HG03066 (cell line): ENCODE measurements around the gene LYZL4.

Experiments used
- ATAC-seq: cut with Tn5 transposase; IDR thresholded peaks from one replicate; pipeline ENCODE4 v1.9.1; 2021; ENCODE audit warnings: low read depth; ENCODE audit not compliant: unreplicated experiment

The LYZL4 gene, protein sequence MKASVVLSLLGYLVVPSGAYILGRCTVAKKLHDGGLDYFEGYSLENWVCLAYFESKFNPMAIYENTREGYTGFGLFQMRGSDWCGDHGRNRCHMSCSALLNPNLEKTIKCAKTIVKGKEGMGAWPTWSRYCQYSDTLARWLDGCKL

GRCh38 chr3:42410370-42411131 is at the start of gene LYZL4:
Gene LYZL4, minus strand, starts transcription at chr3:42410610. Its CDS starts 3,359 bp downstream, at chr3:42407251.
- no peak for ATAC-seq

DNA sequence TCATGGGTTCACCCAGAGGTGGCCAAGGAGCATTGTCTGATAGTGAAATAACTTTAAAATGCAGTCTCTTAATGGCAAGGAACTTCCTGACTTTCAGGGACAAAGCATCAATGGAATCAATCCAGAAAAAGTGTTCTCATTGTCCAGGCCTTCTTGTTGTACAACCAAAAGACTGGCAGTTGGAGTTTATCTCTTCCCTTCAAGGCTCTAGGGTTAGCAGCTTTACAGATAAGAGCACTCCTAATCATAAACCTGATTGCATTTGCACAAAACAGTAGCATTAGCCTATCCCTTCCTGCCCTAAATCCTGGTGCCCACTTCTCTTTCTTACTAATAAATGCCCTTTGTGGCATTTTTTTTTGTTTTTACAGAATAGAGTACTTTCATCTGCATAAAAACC is 48.7 kb upstream of the LYZL4 start:
- no peak for ATAC-seq

GRCh38 chr3:42456211-42456610 is 45.8 kb upstream of the LYZL4 start:
- ATAC-seq: no peak

DNA sequence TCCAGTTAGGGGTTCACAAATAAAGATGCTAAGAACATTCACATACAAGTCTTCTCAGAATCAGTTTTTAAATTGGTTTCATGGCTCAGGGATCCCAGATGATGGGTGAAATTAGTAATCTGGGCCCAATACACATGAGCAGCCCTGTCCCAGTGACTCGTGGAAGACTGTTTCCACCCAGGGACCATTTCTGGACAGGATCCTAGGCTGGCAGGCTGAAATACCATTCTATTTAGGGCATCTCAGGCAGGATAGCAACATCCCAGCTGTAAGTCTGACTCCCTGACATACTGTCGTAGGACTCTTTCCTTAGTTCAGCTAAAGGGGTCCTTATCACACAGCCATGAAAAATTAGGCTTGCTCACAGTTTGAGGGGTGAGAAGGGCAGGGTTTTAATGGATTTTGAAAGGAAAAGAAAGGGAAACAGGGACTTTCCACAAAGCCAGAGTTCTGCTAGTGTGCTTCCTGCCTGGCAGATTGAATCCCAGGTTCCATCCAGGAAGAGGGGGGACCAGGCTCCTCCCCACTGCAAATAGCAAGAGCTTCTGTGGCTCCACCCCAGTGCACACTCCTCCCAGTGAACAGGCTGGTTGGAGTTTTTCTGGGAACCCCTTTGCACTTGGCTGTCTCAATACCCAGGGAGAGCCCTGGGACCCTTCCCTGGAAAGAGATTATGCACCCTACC is 41.3 kb upstream of the LYZL4 start:
- no peak for ATAC-seq

DNA sequence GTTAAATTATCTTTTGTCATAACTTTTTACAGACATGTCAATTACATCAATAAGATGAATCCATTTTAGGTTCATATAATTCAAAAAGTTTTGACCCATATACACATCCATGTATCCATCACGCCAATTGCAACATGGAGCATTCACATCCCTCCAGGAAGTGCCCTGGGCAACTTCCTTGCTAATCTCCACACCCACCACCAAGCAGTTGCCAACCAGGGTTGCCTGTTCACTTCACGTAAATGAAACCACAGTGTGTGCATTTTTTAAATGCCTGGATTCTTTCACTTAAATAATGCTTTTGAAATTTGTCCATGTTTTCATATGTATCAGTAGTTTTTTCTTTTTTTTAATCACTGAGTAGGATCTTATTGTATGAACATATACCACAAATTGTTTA is 40.7 kb upstream of the LYZL4 start:
- no peak for ATAC-seq

DNA sequence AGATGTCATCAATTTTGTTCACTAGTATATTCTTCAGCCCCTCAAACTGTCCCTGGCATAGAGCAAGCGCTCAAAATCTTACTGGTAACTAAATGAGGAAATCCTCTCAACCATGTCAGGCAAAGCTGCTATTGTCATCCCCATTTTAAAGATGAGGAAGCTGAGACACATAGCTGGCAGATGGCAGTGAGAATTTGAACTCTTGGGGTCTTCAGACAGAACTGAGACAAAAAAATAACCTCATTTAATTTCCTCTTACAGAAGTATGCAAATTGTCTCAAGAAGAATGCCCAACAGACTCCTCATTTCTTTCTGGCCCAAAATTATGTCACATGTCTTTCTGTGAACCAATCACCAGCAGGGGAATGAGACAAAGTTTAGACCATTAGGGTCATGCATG is 40.2 kb upstream of the LYZL4 start:
- no peak for ATAC-seq

DNA sequence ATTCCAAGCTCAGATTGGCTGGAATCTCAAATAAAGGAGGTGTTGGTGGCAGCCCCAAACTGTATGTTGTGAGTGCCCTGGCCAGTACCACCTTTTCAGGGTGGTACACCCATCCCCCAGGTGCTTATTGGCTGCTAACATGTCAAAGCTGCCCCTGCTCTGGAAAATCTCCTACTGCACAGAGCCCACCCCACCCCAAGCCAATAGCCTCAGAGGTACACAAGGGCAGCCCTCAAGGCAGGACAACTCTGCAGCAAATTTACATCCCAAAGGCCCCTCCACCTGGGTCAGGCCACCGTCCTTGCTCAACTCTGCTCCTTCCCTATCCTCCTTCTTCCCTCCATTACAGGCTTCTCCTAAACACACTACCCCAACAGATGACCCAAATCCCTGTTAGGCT is 37.1 kb upstream of the LYZL4 start:
- no peak for ATAC-seq

DNA sequence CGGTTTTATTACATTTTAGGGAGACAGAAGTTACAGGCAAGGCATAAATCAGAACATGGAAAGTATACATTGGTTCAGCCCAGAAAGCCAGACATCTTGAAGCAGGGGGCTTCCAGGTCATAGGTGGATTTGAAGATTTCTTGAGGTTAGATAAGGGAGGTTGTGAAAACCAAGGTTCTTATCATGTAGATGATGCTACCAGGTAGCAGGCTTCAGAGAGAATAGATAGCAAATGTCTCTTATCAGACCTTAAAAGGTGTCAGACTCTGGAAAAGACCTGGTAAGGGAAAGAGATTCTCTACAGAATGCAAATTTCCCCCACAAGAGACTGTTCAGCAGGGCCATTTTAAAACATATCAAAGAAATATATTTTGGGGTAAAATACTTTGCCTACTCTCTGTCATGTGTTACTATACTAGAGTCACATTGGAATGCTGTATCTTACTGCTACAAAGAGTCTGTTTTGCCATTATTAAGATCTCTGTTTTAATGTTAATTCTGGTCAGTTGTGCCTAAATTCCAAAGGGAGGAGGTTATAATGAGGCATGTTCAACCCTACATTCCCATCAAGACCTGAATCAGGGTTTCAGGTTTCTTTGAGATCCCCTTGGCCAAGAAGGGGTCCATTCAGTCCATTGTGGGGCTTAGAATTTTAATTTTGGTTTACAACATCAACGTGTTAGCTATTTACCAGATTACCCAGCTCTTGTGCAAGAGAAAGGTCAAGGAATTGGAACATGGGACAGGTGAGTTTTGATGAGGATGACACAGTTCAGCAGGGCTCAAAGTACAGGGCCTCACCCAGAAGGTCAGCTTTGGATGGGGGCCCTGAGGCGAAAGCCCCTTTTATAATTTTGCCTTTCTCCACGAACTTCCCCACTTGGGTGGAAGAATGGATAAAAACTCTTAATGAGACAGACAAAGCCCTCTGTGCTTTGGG is 36.0 kb upstream of the LYZL4 start:
- no peak for ATAC-seq

GRCh38 chr3:42443819-42444436 is 33.5 kb upstream of the LYZL4 start:
- no peak for ATAC-seq

GRCh38 chr3:42443292-42443691 is 32.9 kb upstream of the LYZL4 start:
- ATAC-seq: no peak

- no peak for ATAC-seq
Observed at GRCh38 chr3:42442640-42443039, 32.2 kb upstream of the LYZL4 start.

DNA sequence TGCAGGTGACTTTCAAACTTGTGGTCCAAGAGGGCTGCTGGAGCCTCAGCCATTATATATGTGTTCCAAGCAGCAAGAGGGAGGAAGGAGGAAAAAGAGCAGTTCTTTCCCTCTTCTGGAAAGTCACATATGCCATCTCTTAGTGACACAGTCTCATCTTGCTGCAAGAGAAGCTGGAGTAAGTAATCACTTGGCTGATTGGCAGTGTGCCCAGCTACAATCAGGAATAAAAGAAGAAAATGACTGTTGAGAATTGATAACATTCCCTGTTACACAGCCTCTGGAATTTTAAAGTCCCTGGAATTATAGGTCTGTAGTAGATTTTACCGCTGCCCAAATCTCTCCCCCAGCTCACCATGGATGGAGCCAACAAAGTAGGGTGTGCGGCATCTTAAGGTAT is 31.4 kb upstream of the LYZL4 start:
- no peak for ATAC-seq

DNA sequence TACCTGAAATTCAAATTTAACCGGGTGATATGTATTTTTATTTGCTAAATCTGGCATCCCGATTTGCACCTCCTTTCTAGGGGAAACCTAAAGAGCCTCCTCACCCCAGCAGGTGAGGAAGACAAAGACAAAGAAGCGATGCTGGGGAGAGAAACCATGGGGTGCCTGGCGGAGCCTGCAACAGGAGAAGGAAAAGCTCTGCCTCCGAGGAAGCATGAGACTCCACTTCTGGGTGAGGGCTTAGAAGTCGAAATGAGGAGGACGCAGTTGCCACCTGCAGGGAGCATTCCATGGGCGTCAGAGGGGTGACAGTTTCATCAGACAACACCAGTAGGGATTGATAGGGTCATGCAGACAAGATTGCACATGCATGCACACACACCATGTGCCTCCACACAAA is 30.5 kb upstream of the LYZL4 start:
- ATAC-seq: no peak

DNA sequence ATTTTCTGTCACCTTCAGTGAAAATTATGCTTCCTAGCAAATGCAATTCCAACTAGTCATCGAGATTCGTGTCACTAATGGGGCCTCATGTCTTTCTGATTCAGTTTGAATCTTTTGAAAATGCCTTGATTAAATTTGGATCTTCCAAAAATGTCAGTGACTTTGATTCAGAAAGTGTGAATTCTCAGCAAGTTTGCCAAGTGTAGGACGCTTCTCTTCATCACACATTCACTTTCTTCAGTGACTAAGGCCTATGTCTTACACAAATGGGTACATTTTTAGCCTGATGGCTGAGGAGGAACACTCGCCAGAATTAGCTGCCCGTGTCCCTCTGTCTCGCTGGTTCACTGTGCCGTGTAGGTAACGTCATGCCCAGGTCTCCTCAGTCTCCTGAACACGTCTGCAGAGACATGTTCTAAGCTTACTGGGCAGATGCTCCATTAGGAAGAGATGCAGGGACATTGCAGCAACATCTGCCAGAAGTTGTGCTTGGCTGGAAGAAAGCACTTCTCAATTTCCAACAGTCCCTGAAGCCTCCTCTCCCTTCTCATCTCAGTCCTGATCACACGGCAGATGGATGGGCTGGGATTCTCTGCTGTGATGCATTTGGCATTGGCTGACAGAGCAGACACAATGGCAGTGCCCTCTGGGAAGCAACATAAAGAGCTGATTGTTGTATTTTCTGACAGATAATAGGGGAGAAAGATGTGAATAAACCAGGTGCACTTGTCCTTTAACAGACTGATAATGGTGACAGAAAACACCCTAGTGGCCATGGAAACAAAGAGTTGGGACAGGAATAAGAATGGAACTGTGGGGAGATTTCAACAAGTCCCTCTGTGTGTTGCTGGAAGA is 29.1 kb upstream of the LYZL4 start:
- ATAC-seq: no peak

GRCh38 chr3:42438758-42439157 is 28.3 kb upstream of the LYZL4 start:
- ATAC-seq: no peak

DNA sequence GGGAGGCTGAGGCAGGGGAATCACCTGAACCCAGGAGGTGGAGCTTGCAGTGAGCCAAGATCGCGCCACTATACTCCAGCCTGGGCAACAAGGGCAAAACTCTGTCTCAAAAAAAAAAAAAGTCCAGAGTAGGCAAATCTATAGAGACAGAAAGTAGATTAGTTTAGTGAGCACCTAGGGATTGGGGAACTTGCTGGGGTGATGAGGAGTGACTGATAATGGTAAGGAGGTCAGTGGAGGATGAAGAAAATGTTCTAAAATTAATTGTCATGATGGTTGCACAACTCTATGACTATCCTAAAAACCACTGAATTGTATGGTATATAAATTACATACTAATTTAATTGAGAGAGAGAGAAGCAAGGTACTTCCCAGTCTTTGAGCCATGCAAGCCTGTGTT is 27.8 kb upstream of the LYZL4 start:
- ATAC-seq: no peak

DNA sequence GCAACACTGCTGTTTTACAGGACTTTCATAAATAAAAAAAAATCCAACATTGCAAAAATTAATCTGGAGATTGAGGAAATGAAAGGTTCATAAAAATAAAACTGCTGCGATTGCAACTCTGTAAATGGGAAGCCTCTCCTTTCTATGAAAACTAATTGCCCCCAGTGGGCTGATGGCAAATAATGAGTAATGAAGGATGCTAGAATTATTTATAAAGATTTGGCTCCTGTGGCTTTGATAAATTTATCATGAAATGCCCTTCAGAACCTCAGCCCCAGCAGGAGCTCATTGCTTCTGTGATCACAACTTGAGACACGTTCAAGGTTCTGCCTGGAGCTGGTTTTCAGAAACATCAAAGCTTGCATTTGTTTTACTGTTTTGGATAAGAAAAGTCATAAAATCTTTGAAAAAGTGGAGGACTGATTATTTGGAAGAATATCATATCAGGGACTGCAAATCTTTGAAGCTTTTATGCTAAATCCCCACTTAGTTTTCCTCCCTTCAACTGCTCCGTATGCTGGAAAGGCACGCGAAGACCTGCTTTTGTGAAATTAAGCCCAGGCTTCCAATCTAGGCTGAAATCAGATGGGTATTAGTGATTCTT is 24.5 kb upstream of the LYZL4 start:
- ATAC-seq: no peak

DNA sequence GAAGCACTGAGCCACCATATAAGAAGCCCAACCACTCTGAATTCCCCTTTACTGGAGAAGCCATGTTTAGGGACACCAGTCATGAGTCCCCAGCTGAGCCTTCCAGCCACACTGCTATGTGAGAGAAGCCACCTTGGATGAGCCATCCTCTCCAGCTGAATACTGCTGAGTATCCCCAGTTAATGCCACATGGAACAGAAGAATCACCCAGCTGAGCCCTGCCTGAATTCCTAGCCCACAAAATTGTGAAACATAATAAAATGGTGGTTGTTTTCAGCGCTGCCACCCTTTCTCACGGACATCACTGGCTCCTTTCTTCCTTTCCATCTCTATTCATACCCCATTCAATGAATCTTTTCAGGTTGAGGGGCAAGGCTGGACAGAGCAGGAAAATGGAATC is 22.1 kb upstream of the LYZL4 start:
- no peak for ATAC-seq
